ENCODE results near the gene TRIOBP.

GRCh38 chr22:37674951-37675929 is 21.6 kb upstream of the TRIOBP start, which contains the start of gene LGALS1:
- TF ChIP-seq CTCF (IDR thresholded peaks at IDR 0.05) (no peak), POLR2A (IDR thresholded peaks at IDR 0.05) (no peak)
